ENCODE measurements around the gene SMOC2. TPM values are rescaled to one million over a fixed set of nuclear protein-coding genes. Genes with fewer than 3 reads are reported as not detected.

The SMOC2 gene
- total and polyA plus RNA-seq, 2 donors (not counting 1 experiment from before 2014, with no cell fraction given): 0.37 TPM; not detected in 1

DNA sequence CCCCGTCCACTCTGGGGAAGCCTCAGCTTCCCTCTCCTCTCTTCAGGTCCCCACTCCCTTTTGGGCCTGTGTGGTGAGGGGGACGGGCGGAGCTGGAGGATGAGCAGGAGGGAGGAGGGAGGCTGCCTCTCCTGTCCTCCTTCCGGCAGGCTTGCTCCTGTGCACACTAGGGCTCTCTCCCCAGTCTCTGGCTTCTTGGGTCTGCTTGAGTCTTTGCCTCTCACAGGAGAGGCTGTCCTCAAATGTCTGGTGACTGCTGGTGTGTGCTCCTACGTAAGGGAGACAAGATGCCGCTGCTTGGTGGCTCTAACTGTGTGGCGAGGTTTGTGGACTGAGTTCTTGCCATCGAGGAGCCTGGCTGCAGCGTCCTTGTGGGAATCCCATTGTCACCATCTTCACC is 8.8 kb upstream of the SMOC2 start:
- no peak overlapping the region for H3K4me3 ChIP-seq (ENCODE audit: control extremely low read depth in 1 of 5, extremely low read depth in 1 of 5, insufficient read depth in 1 of 5, low read depth in 2 of 5, low read length in 4 of 5)
- Mint-ChIP-seq H3K27me3 (peaks cover 11% of the 10 kb centered on the region), H3K9me3 (ENCODE audit: insufficient read depth) (no peaks in the 10 kb centered on the region), H3K4me1 (no peaks in the 10 kb centered on the region), H3K27ac (no peak overlapping the region), H3K4me3 (no peak overlapping the region)
- H3K9me3 ChIP-seq (ENCODE audit: control extremely low read depth in 1 of 3, control insufficient read depth in 2 of 3, insufficient read depth in 1 of 3, low read length in 2 of 3): peaks cover 0 to 7% (median 0%) of the 10 kb centered on the region in 3 donors
- 95% methylated on average over 8 of the region's 9 CpGs for WGBS (ENCODE audit: insufficient coverage)
- H3K27ac ChIP-seq (ENCODE audit: low read length in 2 of 2): no peak overlapping the region
- H3K9ac ChIP-seq (ENCODE audit: low read length): no peak overlapping the region
- no peak overlapping the region for H2AFZ ChIP-seq (ENCODE audit: insufficient read depth, low read depth, low read length, poor library complexity, severe bottlenecking)
- H3K36me3 ChIP-seq (replicated peaks in 1 of 2; ENCODE audit: control extremely low read depth in 1 of 2, control insufficient read depth in 1 of 2, extremely low read depth in 1 of 2, insufficient read depth in 2 of 2, low read length in 1 of 2): no peaks in the 10 kb centered on the region
- H3K4me1 ChIP-seq (ENCODE audit: control insufficient read depth in 2 of 2, insufficient read depth in 2 of 2, low read length in 2 of 2): no peaks in the 10 kb centered on the region
- ChIA-PET POLR2A (no interaction called here), CTCF (no interaction called here)
- TF ChIP-seq EZH2 (IDR thresholded peaks at IDR 0.05; ENCODE audit: borderline replicate concordance, insufficient read depth, low read depth, low read length, poor library complexity, severe bottlenecking): no peak
- TF ChIP-seq, protein P1, sequence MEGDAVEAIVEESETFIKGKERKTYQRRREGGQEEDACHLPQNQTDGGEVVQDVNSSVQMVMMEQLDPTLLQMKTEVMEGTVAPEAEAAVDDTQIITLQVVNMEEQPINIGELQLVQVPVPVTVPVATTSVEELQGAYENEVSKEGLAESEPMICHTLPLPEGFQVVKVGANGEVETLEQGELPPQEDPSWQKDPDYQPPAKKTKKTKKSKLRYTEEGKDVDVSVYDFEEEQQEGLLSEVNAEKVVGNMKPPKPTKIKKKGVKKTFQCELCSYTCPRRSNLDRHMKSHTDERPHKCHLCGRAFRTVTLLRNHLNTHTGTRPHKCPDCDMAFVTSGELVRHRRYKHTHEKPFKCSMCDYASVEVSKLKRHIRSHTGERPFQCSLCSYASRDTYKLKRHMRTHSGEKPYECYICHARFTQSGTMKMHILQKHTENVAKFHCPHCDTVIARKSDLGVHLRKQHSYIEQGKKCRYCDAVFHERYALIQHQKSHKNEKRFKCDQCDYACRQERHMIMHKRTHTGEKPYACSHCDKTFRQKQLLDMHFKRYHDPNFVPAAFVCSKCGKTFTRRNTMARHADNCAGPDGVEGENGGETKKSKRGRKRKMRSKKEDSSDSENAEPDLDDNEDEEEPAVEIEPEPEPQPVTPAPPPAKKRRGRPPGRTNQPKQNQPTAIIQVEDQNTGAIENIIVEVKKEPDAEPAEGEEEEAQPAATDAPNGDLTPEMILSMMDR (IDR thresholded peaks at IDR 0.05): no peak
- H4K20me1 ChIP-seq (ENCODE audit: control insufficient read depth, insufficient read depth, low read length, poor library complexity, severe bottlenecking): no peaks in the 10 kb centered on the region
- no peak overlapping the region for H3K4me2 ChIP-seq (replicated peaks; ENCODE audit: low read depth, low read length, poor library complexity, severe bottlenecking)
- H3K79me2 ChIP-seq (ENCODE audit: control insufficient read depth, insufficient read depth, low read length): no peaks in the 10 kb centered on the region
- intact Hi-C loops (cut with micrococcal nuclease): no loop called here
- no peak for ATAC-seq (ENCODE audit: low read depth)
- no peak for DNase-seq
- peaks cover 0 to 3% (median 0%) of the 10 kb centered on the region in 4 experiments for H3K27me3 ChIP-seq (replicated peaks in 1 of 4; ENCODE audit: control extremely low read depth in 1 of 4, control insufficient read depth in 3 of 4, insufficient read depth in 4 of 4, low read length in 3 of 4)

DNA sequence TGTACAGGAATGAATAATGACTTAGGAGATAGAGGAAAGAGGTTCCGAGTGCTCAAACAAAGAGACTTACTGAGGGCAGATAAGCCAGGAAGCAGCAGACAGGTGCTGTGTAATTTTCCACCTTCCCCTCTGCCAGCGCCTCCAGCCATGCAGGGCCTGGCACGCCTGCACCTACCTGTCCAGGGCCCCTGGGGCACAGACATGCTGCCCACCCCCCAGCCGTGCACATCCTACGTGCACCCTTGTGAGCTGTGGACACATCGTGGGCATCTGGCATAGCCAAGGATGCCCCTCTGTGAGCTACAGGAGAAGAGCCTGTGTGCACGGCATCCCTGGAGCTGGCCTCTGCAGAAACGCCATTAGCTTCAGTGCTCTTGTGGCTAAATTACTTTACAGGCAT is 7.1 kb upstream of the SMOC2 start:
- peaks cover 14% of the 10 kb centered on the region for H3K27me3 Mint-ChIP-seq
- POLR2A ChIA-PET: no interaction called here
- H3K9me3 Mint-ChIP-seq (ENCODE audit: insufficient read depth): no peaks in the 10 kb centered on the region
- H3K27me3 ChIP-seq (replicated peaks in 1 of 4; ENCODE audit: control extremely low read depth in 1 of 4, control insufficient read depth in 3 of 4, insufficient read depth in 4 of 4, low read length in 3 of 4): peaks cover 0 to 3% (median 0%) of the 10 kb centered on the region in 4 experiments
- DNase-seq (no peak), ATAC-seq (ENCODE audit: low read depth) (no peak)
- no peaks in the 10 kb centered on the region for H3K36me3 ChIP-seq (replicated peaks in 1 of 2; ENCODE audit: control extremely low read depth in 1 of 2, control insufficient read depth in 1 of 2, extremely low read depth in 1 of 2, insufficient read depth in 2 of 2, low read length in 1 of 2)
- H3K27ac Mint-ChIP-seq: no peak overlapping the region
- no peak overlapping the region for H2AFZ ChIP-seq (ENCODE audit: insufficient read depth, low read depth, low read length, poor library complexity, severe bottlenecking)
- H3K4me3 ChIP-seq (ENCODE audit: control extremely low read depth in 1 of 5, extremely low read depth in 1 of 5, insufficient read depth in 1 of 5, low read depth in 2 of 5, low read length in 4 of 5): no peak overlapping the region
- no peaks in the 10 kb centered on the region for H3K79me2 ChIP-seq (ENCODE audit: control insufficient read depth, insufficient read depth, low read length)
- WGBS (ENCODE audit: insufficient coverage): 85% methylated on average over 8 of the region's 8 CpGs
- H3K27ac ChIP-seq (ENCODE audit: low read length in 2 of 2): no peak overlapping the region
- no peak overlapping the region for H3K4me2 ChIP-seq (replicated peaks; ENCODE audit: low read depth, low read length, poor library complexity, severe bottlenecking)
- no peak overlapping the region for H3K4me3 Mint-ChIP-seq
- H3K9ac ChIP-seq (ENCODE audit: low read length): no peak overlapping the region
- CTCF ChIA-PET: no interaction called here
- H3K4me1 ChIP-seq (ENCODE audit: control insufficient read depth in 2 of 2, insufficient read depth in 2 of 2, low read length in 2 of 2): no peaks in the 10 kb centered on the region
- H3K9me3 ChIP-seq (ENCODE audit: control extremely low read depth in 1 of 3, control insufficient read depth in 2 of 3, insufficient read depth in 1 of 3, low read length in 2 of 3): peaks cover 0 to 7% (median 0%) of the 10 kb centered on the region in 3 donors
- H3K4me1 Mint-ChIP-seq: no peaks in the 10 kb centered on the region
- no peaks in the 10 kb centered on the region for H4K20me1 ChIP-seq (ENCODE audit: control insufficient read depth, insufficient read depth, low read length, poor library complexity, severe bottlenecking)
- intact Hi-C loops (cut with micrococcal nuclease): no loop called here
- TF ChIP-seq EZH2 (IDR thresholded peaks at IDR 0.05; ENCODE audit: borderline replicate concordance, insufficient read depth, low read depth, low read length, poor library complexity, severe bottlenecking): no peak
- TF ChIP-seq, protein P1 (IDR thresholded peaks at IDR 0.05): no peak

Data from B cell (primary cell).